H1 (cell line): Measurements from ENCODE around the gene STX18. TPM values are rescaled to one million over a fixed set of nuclear protein-coding genes. Genes with fewer than 3 reads are reported as not detected.

Experiments used
- CTCF ChIA-PET: fragments of 300-600 bp; sonication (Branson Sonifier 250); formaldehyde crosslinking; loops from one replicate; lab custom pipeline; 2021; ENCODE audit not compliant: partially characterized antibody; lab: Charles Lee
- POLR2A ChIA-PET: fragments of 300-600 bp; sonication (Branson Sonifier 250); formaldehyde crosslinking; loops from one replicate; lab custom pipeline; 2021; ENCODE audit warnings: inconsistent platforms; ENCODE audit not compliant: partially characterized antibody; lab: Charles Lee
- DNase-seq, 2 experiments: peaks; one replicate each; pipeline versions ENCODE4 v3.0.0 to v3.0.0-alpha.2; 2010 to 2022; ENCODE audit warnings: low spot score in 2 of 2, low read depth in 1 of 2, mixed read lengths in 1 of 2
- FAIRE-seq: peaks from 2 replicates; lab custom pipeline; 2011; peaks lifted over from hg19 to GRCh38; lab: Jason Lieb, UNC
- H2AFZ ChIP-seq: 2 replicates; pipeline ENCODE4 v1.8.1; 2012; ENCODE audit warnings: low read length, inconsistent platforms
- H2AK5ac ChIP-seq: 2 replicates; pipeline ENCODE4 v1.6.1; 2013; ENCODE audit warnings: low read depth, low read length
- H2BK120ac ChIP-seq: replicated peaks from 2 replicates; pipeline ENCODE3; 2013; ENCODE audit warnings: low read depth, low read length, inconsistent platforms
- H2BK12ac ChIP-seq: 2 replicates; pipeline ENCODE4 v1.6.1; 2013; ENCODE audit warnings: low read depth, low read length
- H2BK15ac ChIP-seq: 2 replicates; pipeline ENCODE4 v1.6.1; 2013; ENCODE audit warnings: low read length
- H2BK20ac ChIP-seq: 2 replicates; pipeline ENCODE4 v1.6.1; 2013; ENCODE audit warnings: low read length
- H2BK5ac ChIP-seq: 2 replicates; pipeline ENCODE4 v1.6.1; 2013; ENCODE audit warnings: low read depth, low read length
- H3K14ac ChIP-seq: 2 replicates; pipeline ENCODE4 v1.6.1; 2013; ENCODE audit warnings: inconsistent platforms; ENCODE audit not compliant: insufficient read length
- H3K18ac ChIP-seq: 2 replicates; pipeline ENCODE4 v1.6.1; 2013; ENCODE audit warnings: low read length; ENCODE audit errors: extremely low read depth
- H3K23ac ChIP-seq: 2 replicates; pipeline ENCODE4 v1.6.1; 2013; ENCODE audit warnings: inconsistent platforms; ENCODE audit not compliant: insufficient read length
- H3K23me2 ChIP-seq: 2 replicates; pipeline ENCODE4 v1.6.1; 2013; ENCODE audit warnings: low read depth, low read length
- H3K27ac ChIP-seq: 2 replicates; pipeline ENCODE4 v1.6.1; 2011; ENCODE audit warnings: low read depth, low read length, inconsistent platforms
- H3K27me3 ChIP-seq, 4 experiments: replicated peaks in 1 of 4; 1 replicate in 1 of 4; 2 replicates in 3 of 4; pipeline versions ENCODE4 v1.6.1 to v1.8.1; 2011 to 2013; ENCODE audit warnings: low read length in 3 of 4, mild to moderate bottlenecking in 3 of 4, inconsistent platforms in 2 of 4, mixed read lengths in 2 of 4, moderate library complexity in 1 of 4; ENCODE audit not compliant: control insufficient read depth in 3 of 4, insufficient read depth in 3 of 4; ENCODE audit errors: extremely low read depth in 1 of 4
- H3K36me3 ChIP-seq, 4 experiments: 2 replicates each; pipeline versions ENCODE4 v1.6.1 to v1.8.1; 2011 to 2013; ENCODE audit warnings: mild to moderate bottlenecking in 4 of 4, low read length in 3 of 4, moderate library complexity in 2 of 4, control low read depth in 1 of 4, inconsistent platforms in 1 of 4; ENCODE audit not compliant: insufficient read depth in 4 of 4, control insufficient read depth in 2 of 4
- H3K4ac ChIP-seq: replicated peaks from 2 replicates; pipeline ENCODE3; 2013; ENCODE audit warnings: low read length, low read depth, mixed read lengths, inconsistent platforms; ENCODE audit not compliant: insufficient read length
- H3K4me1 ChIP-seq, 4 experiments: replicated peaks in 1 of 4; 1 replicate in 1 of 4; 2 replicates in 3 of 4; pipeline versions ENCODE4 v1.6.1 to v1.8.1; 2011 to 2013; ENCODE audit warnings: low read length in 3 of 4, inconsistent platforms in 2 of 4, mixed read lengths in 1 of 4; ENCODE audit not compliant: insufficient read depth in 4 of 4, control insufficient read depth in 3 of 4
- H3K4me2 ChIP-seq, 2 experiments: 2 replicates each; pipeline versions ENCODE4 v1.6.1 to v1.8.1; 2011 to 2013; ENCODE audit warnings: low read depth in 2 of 2, low read length in 2 of 2, control low read depth in 1 of 2, inconsistent platforms in 1 of 2, mild to moderate bottlenecking in 1 of 2; ENCODE audit not compliant: insufficient read depth in 1 of 2
- H3K4me3 ChIP-seq, 4 experiments: fragments of 200-600, 300-600 bp in 1 of 4; sonication (generic), shearing (Covaris generic), sonication (Bioruptor Twin) in 1 of 4; 2 replicates each; pipeline versions ENCODE4 v1.5.1 to v1.8.1; 2011 to 2016; ENCODE audit warnings: low read length in 4 of 4, low read depth in 3 of 4, control low read depth in 2 of 4, inconsistent platforms in 2 of 4, mild to moderate bottlenecking in 2 of 4, mixed read lengths in 1 of 4, moderate library complexity in 1 of 4; ENCODE audit not compliant: insufficient read depth in 2 of 4; ENCODE audit errors: extremely low read depth in 1 of 4
- H3K56ac ChIP-seq: replicated peaks from 2 replicates; pipeline ENCODE3; 2013; ENCODE audit warnings: low read depth, mild to moderate bottlenecking, mixed read lengths, low read length, inconsistent platforms; ENCODE audit not compliant: insufficient read length
- H3K79me1 ChIP-seq: 2 replicates; pipeline ENCODE4 v1.6.1; 2013; ENCODE audit warnings: low read depth, low read length, control low read depth
- H3K79me2 ChIP-seq, 2 experiments: 2 replicates each; pipeline versions ENCODE4 v1.6.1 to v1.8.1; 2012 to 2013; ENCODE audit warnings: low read length in 2 of 2, mild to moderate bottlenecking in 2 of 2, inconsistent platforms in 1 of 2; ENCODE audit not compliant: insufficient read depth in 2 of 2, control insufficient read depth in 1 of 2
- H3K9ac ChIP-seq, 4 experiments: replicated peaks in 1 of 4; 1 replicate in 1 of 4; 2 replicates in 3 of 4; pipeline versions ENCODE4 v1.6.1 to v1.8.1; 2011 to 2013; ENCODE audit warnings: low read depth in 3 of 4, low read length in 3 of 4, control low read depth in 2 of 4, mild to moderate bottlenecking in 2 of 4, moderate library complexity in 2 of 4, inconsistent platforms in 1 of 4; ENCODE audit errors: extremely low read depth in 1 of 4
- H3K9me3 ChIP-seq, 2 experiments: 2 replicates each; pipeline versions ENCODE4 v1.6.1 to v1.8.1; 2012 to 2013; ENCODE audit warnings: mild to moderate bottlenecking in 2 of 2, moderate library complexity in 2 of 2, control low read depth in 1 of 2, inconsistent platforms in 1 of 2, low read depth in 1 of 2, low read length in 1 of 2, mixed read lengths in 1 of 2; ENCODE audit not compliant: insufficient read depth in 2 of 2
- H4K20me1 ChIP-seq, 2 experiments: replicated peaks in 1 of 2; 2 replicates each; pipeline versions ENCODE3 to v1.8.1; 2011 to 2013; ENCODE audit warnings: inconsistent platforms in 2 of 2, low read length in 2 of 2, mild to moderate bottlenecking in 1 of 2; ENCODE audit not compliant: insufficient read depth in 2 of 2, control insufficient read depth in 1 of 2
- H4K5ac ChIP-seq: 2 replicates; pipeline ENCODE4 v1.6.1; 2013; ENCODE audit warnings: low read length, low read depth, mixed read lengths, inconsistent platforms; ENCODE audit not compliant: insufficient read length
- H4K8ac ChIP-seq: 2 replicates; pipeline ENCODE4 v1.8.0; 2013; ENCODE audit warnings: mild to moderate bottlenecking, moderate library complexity, low read length, inconsistent platforms; ENCODE audit not compliant: insufficient read depth; ENCODE audit errors: extremely low read depth
- H4K91ac ChIP-seq: replicated peaks from 2 replicates; pipeline ENCODE3; 2013; ENCODE audit warnings: low read length, mixed read lengths, inconsistent platforms; ENCODE audit not compliant: insufficient read length
- CHD2 ChIP-seq: IDR thresholded peaks from 2 replicates; pipeline ENCODE4 v1.6.1; 2012; ENCODE audit warnings: low read length, improper control_type of control experiment
- CTBP2 ChIP-seq: IDR thresholded peaks from 2 replicates; pipeline ENCODE4 v1.7.0; 2011; ENCODE audit warnings: borderline replicate concordance, mild to moderate bottlenecking, moderate library complexity, mixed read lengths, low read length; ENCODE audit not compliant: insufficient read depth, insufficient read length
- KDM1A ChIP-seq: fragments of 200-600, 300-600 bp; sonication (generic); IDR thresholded peaks from 2 replicates; pipeline ENCODE4 v1.7.1; 2016; ENCODE audit warnings: mild to moderate bottlenecking, low read length, borderline replicate concordance
- SP1 ChIP-seq: IDR thresholded peaks from 2 replicates; pipeline ENCODE4 v1.6.1; 2011; ENCODE audit warnings: low read depth, low read length
- WGBS, 2 experiments: shearing (Covaris generic) in 1 of 2; methylation state at CpG; one replicate each; pipeline versions ENCODE4 v1.1.6 to v1.1.7; 2013 to 2015; ENCODE audit warnings: low lambda C conversion rate in 2 of 2, mixed read lengths in 2 of 2, inconsistent platforms in 1 of 2, low coverage in 1 of 2, missing lambda C conversion rate in 1 of 2; ENCODE audit not compliant: insufficient replicate concordance in 2 of 2, insufficient coverage in 1 of 2, insufficient read length in 1 of 2; ENCODE audit errors: extremely low coverage in 1 of 2, missing lambda C conversion rate in 1 of 2; 5-methylcytosine and 5-hydroxymethylcytosine counted together
- polyA plus RNA-seq, 7 experiments: library from polyadenylated mRNA; depleted of rRNA in 3 of 7; stranded (reverse) in 5 of 7; unstranded in 2 of 7; fragments of >200 nt in 5 of 7; fragments of 200-250 nt in 2 of 7; gene quantifications; 1 replicate in 5 of 7; 2 replicates in 1 of 7; 4 replicates in 1 of 7; pipeline versions ENCODE4 v1.2.1 to v1.2.3, GENCODE V29; 2011 to 2013; ENCODE audit warnings: missing spikeins in 2 of 7, mixed read lengths in 2 of 7
- total RNA-seq: library from RNA; stranded (reverse); fragmentation: NEBNext Ultra II Directional; extraction: Animal tissue kit (Norgen Biotek cat#: 25700); gene quantifications from 2 replicates; pipeline ENCODE4 v1.2.1, GENCODE V29; 2021

The STX18 gene
- total and polyA plus RNA-seq, 2 of the 8 experiments (the other 6 are each of a cell fraction or from before 2014, with no cell fraction given) = 14.6 to 18.3 TPM

GRCh38 chr4:4407299-4408131 is 134.3 kb downstream of the STX18 start:
- no peak overlapping the region for H2BK120ac ChIP-seq
- no peak overlapping the region for H2BK15ac ChIP-seq

More at GRCh38 chr4:4407299-4408131, 134.3 kb downstream of the STX18 start:
- Histone ChIP-seq H2BK12ac (no peak overlapping the region), H2AK5ac (no peak overlapping the region), H3K79me2 (no peaks in the 10 kb centered on the region), H3K56ac (no peak overlapping the region), H3K4me2 (no peak overlapping the region), H3K18ac (no peak overlapping the region; the same call in 1 of the 2 replicates), H3K9ac (no peak overlapping the region), H3K23me2 (no peaks in the 10 kb centered on the region), H3K27me3 (no peaks in the 10 kb centered on the region), H3K23ac (no peak overlapping the region), H4K5ac (no peak overlapping the region), H2AFZ (no peak overlapping the region), H3K27ac (no peak overlapping the region), H4K8ac (peak overlapping the region; percentile 14; the same call in 1 of the 2 replicates), H2BK20ac (no peak overlapping the region), H3K4me3 (no peak overlapping the region), H3K4me1 (no peaks in the 10 kb centered on the region; a peak in 2 of 7 replicates), H4K91ac (no peak overlapping the region), H3K14ac (no peak overlapping the region), H3K79me1 (no peaks in the 10 kb centered on the region), H2BK5ac (no peak overlapping the region), H3K9me3 (no peaks in the 10 kb centered on the region), H4K20me1 (peaks cover 0 to 3% of the 10 kb centered on the region in 2 experiments)
- WGBS, 2 experiments = 89% methylated on average over 18 of the region's 19 CpGs; no CpG with 5 or more reads in 1 of the 2 experiments
- CTCF ChIA-PET = interaction anchor here (0.9 to 2.5 kb wide), 8 partner anchors 10 to 140 kb away, joined by 3 to 13 read pairs (median 4); no protein-coding TSS in a partner anchor
- POLR2A ChIA-PET = interaction anchor here (1.7 kb wide), 1 partner anchor 19 kb away, joined by 5 read pairs; no protein-coding TSS in a partner anchor
- no peak for FAIRE-seq
- TF ChIP-seq CHD2 (no peak), SP1 (no peak), KDM1A (no peak), CTBP2 (no peak)
- TF ChIP-seq, all 59 proteins: peak for 0
- peaks cover 0 to 9% (median 1%) of the 10 kb centered on the region in 4 experiments; a peak in 1 of 8 replicates for H3K36me3 ChIP-seq
- DNase-seq = no peak
- no peak overlapping the region for H3K4ac ChIP-seq
